GM19397 (cell line): Measurements from ENCODE around the gene CCDC192.

Experiments
- ATAC-seq: cut with Tn5 transposase; IDR thresholded peaks from one replicate; pipeline ENCODE4 v1.9.1; 2021; ENCODE audit warnings: mild to moderate bottlenecking, moderate library complexity; ENCODE audit not compliant: unreplicated experiment

Gene CCDC192

GRCh38 chr5:127970081-127970480 is 266.9 kb downstream of the CCDC192 start:
- ATAC-seq = no peak

GRCh38 chr5:127970854-127971425 is 267.7 kb downstream of the CCDC192 start:
- ATAC-seq = no peak

- no peak for ATAC-seq
Observed at GRCh38 chr5:127975961-127976360, 272.8 kb downstream of the CCDC192 start.

GRCh38 chr5:127976525-127976924 is 273.3 kb downstream of the CCDC192 start:
- ATAC-seq = no peak

- no peak for ATAC-seq
Observed at GRCh38 chr5:127976991-127977717, 274.0 kb downstream of the CCDC192 start.

- ATAC-seq = no peak
Observed at GRCh38 chr5:127978738-127979300, 275.6 kb downstream of the CCDC192 start.

- no peak for ATAC-seq
Observed at GRCh38 chr5:127979475-127979874, 276.3 kb downstream of the CCDC192 start.

- no peak for ATAC-seq
Observed at GRCh38 chr5:127980843-127981242, 277.7 kb downstream of the CCDC192 start.

GRCh38 chr5:127981498-127981897 is 278.3 kb downstream of the CCDC192 start:
- ATAC-seq = no peak

GRCh38 chr5:127985811-127986325 is 282.7 kb downstream of the CCDC192 start:
- ATAC-seq = no peak

GRCh38 chr5:127987354-127988145 is 284.4 kb downstream of the CCDC192 start:
- ATAC-seq = no peak

- no peak for ATAC-seq
Observed at GRCh38 chr5:127988146-127988760, 285.1 kb downstream of the CCDC192 start.
